DOHH2 (cell line): ENCODE results near the gene NF1.

Source experiments
- CTCF ChIP-seq: fragments of 200-600 bp; sonication (generic); IDR thresholded peaks from one replicate; pipeline ENCODE4 v1.5.1; 2014; ENCODE audit warnings: antibody characterized with exemption, mild to moderate bottlenecking, low read depth, low read length; ENCODE audit not compliant: poor library complexity, severe bottlenecking
- EZH2phosphoT487 ChIP-seq: fragments of 200-600 bp; sonication (generic); IDR thresholded peaks from 2 replicates; pipeline ENCODE4 v1.6.1; 2017; ENCODE audit warnings: borderline replicate concordance, mild to moderate bottlenecking, antibody characterized with exemption, low read length, moderate library complexity, mixed read lengths

- TF ChIP-seq CTCF, result no peak
- TF ChIP-seq EZH2phosphoT487, result no peak
Observed at GRCh38 chr17:31226373-31226772, 131.6 kb downstream of the NF1 start.
